Stomach (tissue), 9 donors: Measurements from ENCODE around the gene DPP6. TPM values are rescaled to one million over a fixed set of nuclear protein-coding genes. Genes with fewer than 3 reads are reported as not detected.

Experiments
- DNase-seq, 2 donors: peaks; one replicate each; pipeline versions ENCODE4 v3.0.0 to v3.0.0-alpha.2; 2013 to 2019
- H3K27ac ChIP-seq, 5 donors: fragments of 200-600 bp in 4 of 5; sonication (generic) in 4 of 5; one replicate each; pipeline ENCODE4 v1.5.1; 2013 to 2019; ENCODE audit warnings: mild to moderate bottlenecking in 1 of 5, moderate library complexity in 1 of 5
- H3K27me3 ChIP-seq, 3 donors: fragments of 200-600 bp; sonication (generic); one replicate each; pipeline ENCODE4 v1.5.1; 2017 to 2019; ENCODE audit warnings: mixed run types in 1 of 3
- H3K36me3 ChIP-seq, 4 donors: fragments of 200-600 bp; sonication (generic); 1 replicate in 3 of 4; 2 replicates in 1 of 4; pipeline ENCODE4 v1.5.1; 2016 to 2019
- H3K4me1 ChIP-seq, 4 donors: fragments of 200-600 bp; sonication (generic); one replicate each; pipeline ENCODE4 v1.5.1; 2016 to 2019
- H3K4me3 ChIP-seq, 4 donors: fragments of 200-600 bp; sonication (generic) in 3 of 4; one replicate each; pipeline ENCODE4 v1.5.1; 2016 to 2019; ENCODE audit warnings: mild to moderate bottlenecking in 1 of 4
- H3K9me3 ChIP-seq, 4 donors: fragments of 200-600 bp; sonication (generic); one replicate each; pipeline ENCODE4 v1.5.1; 2016 to 2019
- CTCF ChIP-seq, 7 experiments: fragments of 450-650 bp in 4 of 7; fragments of 200-600 bp in 3 of 7; sonication (generic) in 3 of 7; IDR thresholded peaks; one replicate each; pipeline ENCODE4 v1.5.1; 2016 to 2019; ENCODE audit warnings: antibody characterized with exemption in 7 of 7, control low read depth in 2 of 7, mild to moderate bottlenecking in 1 of 7
- EP300 ChIP-seq: sonication (generic); formaldehyde crosslinking; IDR thresholded peaks from one replicate; pipeline ENCODE4 v1.6.1; 2017; ENCODE audit warnings: antibody characterized with exemption
- POLR2A ChIP-seq, 4 donors: fragments of 450-650 bp; IDR thresholded peaks; one replicate each; pipeline ENCODE4 v1.6.1; 2016; ENCODE audit warnings: antibody characterized with exemption in 4 of 4, control low read depth in 2 of 4, mild to moderate bottlenecking in 1 of 4, moderate library complexity in 1 of 4
- POLR2AphosphoS5 ChIP-seq, 3 donors: sonication (generic); formaldehyde crosslinking; IDR thresholded peaks; one replicate each; pipeline ENCODE4 v1.6.1; 2016; ENCODE audit warnings: antibody characterized with exemption in 3 of 3
- WGBS, 5 donors: extraction: QIAGEN DNeasy Blood & Tissue Kit in 3 of 5; methylation state at CpG; one replicate each; pipeline versions ENCODE4 v1.1.5 to v1.1.7; 2013 to 2018; 5-methylcytosine and 5-hydroxymethylcytosine counted together
- intact Hi-C: fragments of 100-400 bp; cut with DNase I; formaldehyde crosslinking; loops from one replicate; pipeline ENCODE4 v1.15.1; 2023; ENCODE audit warnings: low total_unique reads
- polyA plus RNA-seq, 3 donors: library from polyadenylated mRNA; stranded (reverse); fragments of 200-250 nt; gene quantifications; one replicate each; pipeline ENCODE4 v1.2.3, GENCODE V29; 2013
- total RNA-seq, 5 donors: library from RNA; depleted of rRNA; stranded (reverse); fragments of >200 nt; gene quantifications; one replicate each; pipeline versions ENCODE4 v1.1.0 to v1.2.3, GENCODE V29; 2014 to 2016
- donor health status: healthy with polysubstance abuse.
- donor health status: Bipolar disorder and iron deficiency.
- donor health status: healthy.

The DPP6 gene
- total and polyA plus RNA-seq, 8 donors: 0.15 to 29.8 (median 4.9) TPM

DNA sequence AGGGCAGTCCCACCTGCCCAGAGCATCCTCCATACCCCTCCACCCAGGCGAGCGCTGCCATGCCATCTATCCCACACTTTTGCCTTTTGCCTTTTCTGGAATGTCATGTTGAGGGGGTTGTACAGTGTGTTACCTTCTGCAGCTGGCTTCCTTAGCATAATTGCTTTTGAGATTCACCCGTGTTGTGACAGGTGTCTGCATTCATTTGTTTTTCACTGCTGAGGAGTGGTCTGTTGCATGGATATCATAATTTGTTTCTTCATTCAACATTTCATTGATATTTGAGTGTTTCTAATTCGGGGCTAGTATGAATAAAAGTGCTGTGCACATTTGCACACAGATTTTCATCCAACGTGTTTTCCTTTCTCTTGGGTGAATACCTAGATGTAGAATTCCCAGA, 596.8 kb downstream of the DPP6 start:
- WGBS, 5 donors: 75 to 81% (median 78%) methylated on average over 5 of the region's 5 CpGs
- intact Hi-C loops: no loop called here
- peaks cover 0 to 8% (median 0%) of the 10 kb centered on the region in 4 donors for H3K9me3 ChIP-seq

DNA sequence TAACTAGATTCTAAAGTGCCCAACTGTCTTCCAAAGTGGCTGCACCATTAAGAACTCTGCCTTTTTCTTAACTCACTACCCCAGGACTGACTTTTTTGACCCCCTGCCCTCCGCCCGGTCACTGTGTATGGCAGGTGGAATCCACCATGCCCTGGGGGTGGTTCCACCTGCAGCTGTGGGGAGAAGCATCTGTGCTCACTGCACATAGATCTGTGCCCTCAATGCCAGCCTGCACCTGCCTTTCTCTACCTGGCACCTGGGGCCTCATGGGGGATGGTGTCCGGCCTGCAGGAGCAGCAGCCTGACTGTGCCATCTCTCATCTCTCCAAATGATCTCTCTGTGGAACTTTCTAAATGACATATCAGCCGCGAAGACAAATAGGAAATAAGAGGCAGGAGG, 597.2 kb downstream of the DPP6 start:
- no peak for DNase-seq
- Histone ChIP-seq H3K27ac (no peak overlapping the region), H3K9me3 (peaks cover 0 to 8% (median 0%) of the 10 kb centered on the region in 4 donors), H3K27me3 (no peaks in the 10 kb centered on the region), H3K36me3 (no peaks in the 10 kb centered on the region), H3K4me3 (no peak overlapping the region), H3K4me1 (no peaks in the 10 kb centered on the region)
- intact Hi-C loops: no loop called here
- TF ChIP-seq EP300 (no peak), POLR2AphosphoS5 (IDR thresholded peaks at IDR 0.05) (no peak), CTCF (IDR thresholded peaks at IDR 0.05) (no peak), POLR2A (IDR thresholded peaks at IDR 0.05) (no peak)
- WGBS, 5 donors: 63 to 84% (median 72%) methylated on average over 5 of the region's 5 CpGs

More for the DNA sequence above, 596.8 kb downstream of the DPP6 start:
- Histone ChIP-seq H3K4me3 (no peak overlapping the region), H3K36me3 (no peaks in the 10 kb centered on the region), H3K4me1 (no peaks in the 10 kb centered on the region), H3K27ac (no peak overlapping the region), H3K27me3 (no peaks in the 10 kb centered on the region)
- DNase-seq: no peak
- no peak for TF ChIP-seq CTCF (IDR thresholded peaks at IDR 0.05)

- WGBS, 5 donors: 66 to 89% (median 79%) methylated on average over 4 of the region's 4 CpGs
- no peak for DNase-seq
- no peaks in the 10 kb centered on the region for H3K4me1 ChIP-seq
Measured at GRCh38 chr7:154650275-154650674, 598.1 kb downstream of the DPP6 start.

GRCh38 chr7:154651501-154651900, 599.3 kb downstream of the DPP6 start:
- intact Hi-C loops: no loop called here
- peaks cover 0 to 8% (median 0%) of the 10 kb centered on the region in 4 donors for H3K9me3 ChIP-seq
- H3K27ac ChIP-seq: no peak overlapping the region
- 75 to 93% (median 86%) methylated on average over 13 of the region's 13 CpGs for WGBS, 5 donors
- DNase-seq: no peak
- H3K4me1 ChIP-seq: no peaks in the 10 kb centered on the region
- H3K36me3 ChIP-seq: no peaks in the 10 kb centered on the region
- H3K4me3 ChIP-seq: no peak overlapping the region
- H3K27me3 ChIP-seq: no peaks in the 10 kb centered on the region
- TF ChIP-seq POLR2AphosphoS5 (IDR thresholded peaks at IDR 0.05) (no peak), CTCF (IDR thresholded peaks at IDR 0.05) (no peak), POLR2A (IDR thresholded peaks at IDR 0.05) (no peak), EP300 (no peak)

More at GRCh38 chr7:154650275-154650674, 598.1 kb downstream of the DPP6 start:
- intact Hi-C loops: no loop called here
- peaks cover 0 to 8% (median 0%) of the 10 kb centered on the region in 4 donors for H3K9me3 ChIP-seq
- no peak overlapping the region for H3K4me3 ChIP-seq
- H3K36me3 ChIP-seq: no peaks in the 10 kb centered on the region
- no peaks in the 10 kb centered on the region for H3K27me3 ChIP-seq
- TF ChIP-seq POLR2A (IDR thresholded peaks at IDR 0.05) (no peak), CTCF (IDR thresholded peaks at IDR 0.05) (no peak), EP300 (no peak), POLR2AphosphoS5 (IDR thresholded peaks at IDR 0.05) (no peak)
- no peak overlapping the region for H3K27ac ChIP-seq
